HG02981 (cell line): ENCODE results near the gene RDH8.

Experiments used
- ATAC-seq: cut with Tn5 transposase; IDR thresholded peaks from one replicate; pipeline ENCODE4 v1.9.1; 2021; ENCODE audit warnings: mild to moderate bottlenecking, moderate library complexity; ENCODE audit not compliant: unreplicated experiment

Gene RDH8

GRCh38 chr19:10013316-10013715 is at the start of gene RDH8:
TSS of gene RDH8 (plus strand) at chr19:10013483. CDS start at chr19:10013498, 15 bp downstream.
- ATAC-seq: no peak

DNA sequence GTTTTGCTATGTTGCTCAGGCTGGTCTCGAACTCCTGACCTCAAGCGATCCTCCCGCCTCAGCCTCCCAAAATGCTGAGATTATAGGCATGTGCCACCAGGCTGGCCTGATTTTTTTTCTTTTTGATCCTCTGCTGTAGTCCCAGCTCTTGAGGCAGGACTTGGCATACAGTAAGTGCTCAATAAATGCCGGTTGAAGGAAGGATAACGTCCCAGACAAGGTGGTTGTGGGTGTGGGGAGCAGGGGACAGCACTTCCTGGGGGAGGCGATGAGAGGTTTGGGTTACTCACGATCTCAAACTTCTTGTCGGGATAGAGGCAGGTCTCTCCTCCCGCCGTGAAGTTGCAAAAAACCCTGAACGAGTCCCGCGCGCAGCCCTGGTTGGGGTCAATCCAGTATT is 47.3 kb upstream of the RDH8 start:
- ATAC-seq: no peak

DNA sequence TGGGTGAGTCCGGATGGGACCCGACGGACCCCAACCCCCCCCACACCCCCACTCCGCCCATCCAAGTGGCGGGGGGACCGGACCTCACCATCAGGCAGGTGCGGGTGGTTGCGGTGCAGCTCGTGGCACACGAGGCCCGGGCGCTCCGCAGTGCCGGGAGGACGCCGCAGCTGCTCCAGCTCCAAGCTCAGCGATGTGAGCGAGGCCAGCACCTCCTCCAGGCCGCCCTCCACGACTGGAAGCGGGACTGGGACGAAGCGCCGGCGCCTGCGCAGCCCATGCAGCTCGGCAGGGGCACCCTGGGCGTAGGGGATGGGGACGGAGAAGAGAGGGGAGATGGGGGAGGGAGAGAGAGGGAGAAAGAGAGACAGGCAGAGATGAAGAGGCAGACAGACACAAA is 46.8 kb upstream of the RDH8 start:
- no peak for ATAC-seq

DNA sequence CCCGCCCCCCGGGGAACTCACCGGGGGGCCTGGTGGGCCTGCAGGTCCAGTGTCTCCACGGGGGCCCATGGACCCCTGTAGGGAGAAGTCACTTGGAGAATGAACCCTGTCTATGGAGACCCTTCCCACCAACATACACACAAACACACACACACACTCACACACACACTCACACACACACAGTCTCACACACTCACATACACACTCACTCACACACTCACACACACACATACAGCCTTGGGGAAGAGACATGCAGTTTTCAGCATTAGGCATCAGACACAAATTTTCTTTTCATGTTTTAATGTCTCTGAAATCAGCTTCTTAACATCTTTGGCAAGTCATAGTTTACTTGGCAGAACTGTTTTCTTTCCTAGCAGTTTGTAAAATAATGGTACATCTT is 46.0 kb upstream of the RDH8 start:
- ATAC-seq: no peak

GRCh38 chr19:9968820-9969687 is 44.2 kb upstream of the RDH8 start:
- ATAC-seq: no peak

- no peak for ATAC-seq
These were observed 43.7 kb upstream of the RDH8 start for GRCh38 chr19:9969688-9969975.

DNA sequence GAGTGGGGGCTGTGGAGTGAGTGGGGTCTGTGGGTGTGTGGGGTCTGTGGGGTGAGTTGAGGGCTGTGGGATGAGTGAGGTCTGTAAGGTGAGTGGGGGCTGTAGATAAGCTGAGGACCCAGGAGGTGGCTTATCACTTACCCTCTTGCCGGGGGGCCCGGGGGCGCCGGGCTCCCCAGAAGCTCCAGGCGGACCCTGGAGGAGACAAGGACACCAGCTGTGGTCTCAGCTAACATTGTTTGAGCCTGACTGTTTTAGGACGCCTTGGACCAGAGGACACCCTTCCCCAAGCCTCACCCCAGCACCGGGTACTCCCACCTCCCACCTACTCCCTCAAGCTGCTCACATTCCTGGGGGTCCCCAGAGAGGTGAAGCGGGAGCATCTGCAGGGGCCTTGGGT is 42.8 kb upstream of the RDH8 start:
- no peak for ATAC-seq

- no peak for ATAC-seq
These were observed 42.0 kb upstream of the RDH8 start for GRCh38 chr19:9971166-9971897.

GRCh38 chr19:9972103-9972502 is 41.2 kb upstream of the RDH8 start:
- ATAC-seq: no peak

GRCh38 chr19:9981406-9982260 is 31.6 kb upstream of the RDH8 start:
- ATAC-seq: no peak

- ATAC-seq: no peak
These were observed 26.4 kb upstream of the RDH8 start for GRCh38 chr19:9986787-9987281.

DNA sequence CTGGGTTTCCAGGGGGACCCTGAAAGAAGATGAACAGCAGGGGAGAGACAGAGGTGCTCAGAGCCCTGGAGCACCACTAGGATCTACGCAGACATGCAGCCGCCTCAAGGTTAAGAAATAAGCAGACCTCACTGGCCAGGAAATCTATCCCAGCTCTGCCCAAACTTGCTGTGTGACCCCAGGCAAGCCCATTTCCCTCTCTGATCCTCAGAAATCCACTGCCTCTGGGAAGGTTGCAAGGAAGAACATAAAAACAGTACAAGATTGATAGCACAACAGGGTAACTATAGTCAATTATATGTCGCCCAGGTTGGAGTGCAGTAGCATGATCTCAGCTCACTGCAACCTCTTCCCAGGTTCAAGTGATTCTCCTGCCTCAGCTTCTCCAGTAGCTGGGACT is 23.8 kb upstream of the RDH8 start:
- no peak for ATAC-seq

DNA sequence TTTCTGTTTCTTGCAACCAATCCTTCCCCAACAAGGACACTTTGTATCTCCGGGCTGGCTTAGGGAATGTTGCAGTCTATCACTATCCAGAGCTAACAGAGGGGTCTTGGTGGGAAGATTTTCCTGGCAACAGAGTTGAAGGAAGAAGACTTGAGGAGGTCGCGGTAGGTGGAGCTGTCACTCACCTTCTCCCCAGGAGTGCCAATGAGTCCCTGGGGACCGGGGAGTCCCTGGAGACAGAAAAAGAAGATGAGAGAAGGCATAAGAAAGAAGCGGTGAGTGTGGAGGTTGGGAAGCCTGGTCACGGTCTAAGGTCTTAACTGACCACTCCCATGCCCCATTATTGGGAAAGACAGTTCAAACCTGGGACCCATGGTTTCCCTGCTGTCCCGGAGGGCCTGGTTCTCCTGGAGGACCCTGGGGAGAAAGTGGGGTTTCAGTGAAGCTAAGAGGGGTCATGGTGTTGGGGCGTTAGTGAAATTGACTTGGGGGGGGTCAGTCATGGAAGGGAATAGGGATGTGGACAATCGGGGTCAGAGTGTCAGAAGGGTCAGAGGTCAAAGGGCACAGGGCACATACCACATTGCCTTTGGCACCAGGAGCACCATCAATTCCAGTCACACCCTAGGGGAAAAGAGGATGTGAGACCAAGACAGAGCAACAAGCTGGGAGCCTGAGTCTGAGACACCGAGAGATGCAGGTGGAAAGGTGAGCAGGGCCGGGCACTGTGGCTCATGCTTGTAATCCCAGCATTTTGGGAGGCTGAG is 21.7 kb upstream of the RDH8 start:
- ATAC-seq: no peak

DNA sequence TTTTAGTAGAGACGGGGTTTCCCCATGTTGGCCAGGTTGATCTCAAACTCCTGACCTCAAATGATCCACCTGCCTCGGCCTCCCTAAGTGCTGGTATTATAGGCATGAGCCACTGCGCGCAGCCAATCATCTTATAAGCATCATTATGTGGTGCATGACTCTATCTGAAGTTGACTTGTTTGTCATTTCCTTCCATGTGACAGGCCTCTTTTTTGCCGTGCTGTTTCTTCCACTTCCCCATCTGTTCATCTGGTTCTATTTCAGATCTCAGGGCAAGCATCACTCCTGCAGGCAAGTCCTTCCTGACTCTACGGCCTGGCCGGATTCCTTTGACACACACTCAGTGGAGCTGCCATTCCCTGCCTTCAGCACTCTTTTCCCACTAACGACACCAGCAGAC is 18.2 kb upstream of the RDH8 start:
- no peak for ATAC-seq

- ATAC-seq: no peak
These were observed 17.3 kb upstream of the RDH8 start for GRCh38 chr19:9995999-9996398.

DNA sequence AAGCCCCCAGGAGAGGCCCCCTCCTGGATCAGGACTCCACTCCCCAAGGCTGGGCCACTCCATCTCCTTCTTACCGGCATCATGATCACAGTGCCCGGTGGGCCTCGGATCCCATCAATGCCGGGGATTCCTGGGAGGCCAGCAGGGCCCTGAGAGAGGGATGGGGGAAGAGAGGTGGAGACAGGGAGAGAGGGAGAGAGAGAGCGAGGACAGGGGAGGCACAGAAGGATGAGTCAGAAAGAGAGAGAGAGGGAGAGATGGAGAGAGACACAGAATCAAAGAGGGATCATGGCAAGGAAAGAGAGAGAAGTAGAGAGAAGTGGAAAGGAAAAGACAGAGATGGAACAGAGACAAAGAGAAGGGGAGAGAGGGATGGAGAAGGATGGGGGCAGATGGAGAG is 16.7 kb upstream of the RDH8 start:
- ATAC-seq: no peak

DNA sequence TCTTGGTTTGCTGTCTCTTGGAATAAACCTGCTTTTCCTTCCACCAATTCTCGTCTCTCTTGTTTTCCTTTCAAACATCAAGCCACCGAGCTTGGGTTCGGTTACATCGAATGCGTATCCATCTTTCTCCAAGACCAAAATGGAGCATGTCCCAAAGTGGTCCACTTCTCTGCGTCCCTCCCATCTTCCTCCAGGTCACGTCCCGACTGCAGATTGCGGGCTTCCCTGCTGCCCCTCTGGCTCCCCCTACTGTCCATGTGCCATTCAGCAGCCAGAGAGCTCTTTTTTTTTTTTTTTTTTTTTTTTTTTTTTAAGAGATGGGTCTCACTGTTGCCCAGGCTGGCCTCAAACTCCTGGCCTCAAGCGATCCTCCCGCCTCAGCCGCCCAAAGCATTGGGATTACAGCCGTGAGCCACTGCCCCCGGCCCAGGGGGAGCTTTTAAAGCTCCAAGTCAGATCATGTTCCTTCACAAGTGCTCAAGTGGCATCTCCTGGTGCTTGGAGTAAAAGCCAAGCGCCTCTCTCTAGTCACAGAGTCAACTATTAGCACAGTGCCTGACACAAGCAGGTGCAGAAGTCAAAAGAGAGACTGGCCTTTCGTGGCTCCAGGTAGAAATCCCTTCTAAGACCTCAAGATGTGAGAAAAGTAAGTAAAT is 13.0 kb upstream of the RDH8 start:
- no peak for ATAC-seq

- no peak for ATAC-seq
These were observed 11.4 kb upstream of the RDH8 start for GRCh38 chr19:10001899-10002298.

DNA sequence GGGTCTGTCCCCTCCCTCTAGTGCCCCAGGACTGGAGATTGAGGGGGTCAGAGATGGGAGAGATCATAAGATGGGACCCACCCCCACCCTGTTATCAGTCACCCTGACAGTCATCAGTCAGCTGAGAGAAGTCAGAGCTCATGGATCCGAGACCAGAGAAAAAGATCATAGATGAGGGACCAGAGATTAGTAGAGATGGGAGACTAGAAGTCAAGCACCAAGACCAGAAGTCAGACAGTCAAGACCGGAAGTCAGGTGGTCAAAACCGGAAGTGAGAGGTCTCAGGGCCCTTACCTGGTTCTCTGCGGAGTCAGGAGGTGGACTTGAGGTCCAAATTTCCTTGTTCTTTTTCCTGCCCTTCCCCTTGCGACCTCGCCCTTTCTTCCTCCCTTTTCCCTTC is 10.0 kb upstream of the RDH8 start:
- no peak for ATAC-seq

DNA sequence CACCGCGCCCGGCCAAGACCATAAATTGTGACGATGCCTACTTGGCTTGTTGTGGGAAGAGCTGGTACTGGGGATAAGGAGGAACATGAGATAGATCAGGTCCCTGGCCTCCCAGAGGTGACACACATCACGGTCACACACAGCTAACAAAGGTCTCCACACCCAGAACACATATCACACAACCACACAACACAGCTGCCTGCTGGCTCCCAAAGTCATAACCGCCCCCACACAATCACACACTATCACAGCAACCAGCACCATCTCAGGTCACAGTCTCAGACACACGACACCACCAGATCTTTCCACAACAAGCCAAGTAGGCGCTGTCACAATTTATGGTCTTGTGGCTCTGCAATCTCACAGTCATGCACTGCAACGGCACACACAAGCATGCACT is 8.7 kb upstream of the RDH8 start:
- ATAC-seq: no peak
